HG03432 (cell line): ENCODE data around the gene ASB2.
A peak's percentile ranks its signal among the peaks of the same experiment; 100 is the strongest.

Experiments
- ATAC-seq: cut with Tn5 transposase; IDR thresholded peaks from one replicate; pipeline ENCODE4 v1.9.1; 2021; ENCODE audit warnings: mild to moderate bottlenecking, moderate library complexity; ENCODE audit not compliant: unreplicated experiment

Gene ASB2

GRCh38 chr14:94001501-94002396, 25.4 kb upstream of the ASB2 start:
- peak; percentile 65 for ATAC-seq

DNA sequence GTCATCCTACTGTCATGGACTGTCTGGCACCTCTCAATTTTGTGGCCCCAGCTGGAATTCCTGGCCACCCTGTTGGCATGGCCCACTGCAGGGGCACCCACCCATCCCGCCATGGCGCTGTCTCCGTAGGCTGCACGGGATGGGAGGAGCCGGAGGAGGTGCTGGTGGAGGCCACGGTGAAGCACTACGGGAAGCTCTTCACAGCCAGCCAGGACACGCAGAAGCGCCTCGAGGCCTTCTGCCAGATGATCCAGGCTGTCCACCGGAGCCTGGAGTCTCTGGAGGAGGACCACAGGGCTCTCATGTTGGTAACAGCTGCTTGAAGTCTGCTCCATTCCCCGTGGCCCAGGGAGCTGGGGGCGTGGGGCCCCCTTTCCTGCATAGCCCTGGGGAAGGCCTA, 24.6 kb upstream of the ASB2 start:
- no peak for ATAC-seq

DNA sequence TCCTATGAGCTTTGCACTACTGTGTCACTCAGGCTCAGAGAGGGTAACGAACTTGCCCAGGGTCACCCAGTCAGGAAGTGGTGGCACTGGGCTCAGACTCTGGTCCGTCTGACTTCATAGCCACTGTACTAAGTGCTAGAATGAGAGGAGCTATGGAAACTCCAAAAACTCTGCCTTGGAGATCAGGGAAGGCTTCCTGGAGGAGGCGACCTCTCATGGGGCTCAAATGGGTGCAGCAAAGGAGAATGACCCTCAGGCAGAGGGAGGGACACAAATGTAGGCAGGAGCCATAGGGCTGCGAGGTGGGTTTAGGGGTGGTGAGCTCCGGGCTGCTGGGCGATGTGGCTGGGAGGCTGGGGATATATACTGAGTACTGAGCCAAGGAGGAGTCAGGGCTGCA, 23.9 kb upstream of the ASB2 start:
- no peak for ATAC-seq

- no peak for ATAC-seq
Measured at GRCh38 chr14:93999573-93999972, 23.2 kb upstream of the ASB2 start.

- no peak for ATAC-seq
Measured at GRCh38 chr14:93998871-93999403, 22.6 kb upstream of the ASB2 start.

- no peak for ATAC-seq
Measured at GRCh38 chr14:93997916-93998870, 21.8 kb upstream of the ASB2 start.

DNA sequence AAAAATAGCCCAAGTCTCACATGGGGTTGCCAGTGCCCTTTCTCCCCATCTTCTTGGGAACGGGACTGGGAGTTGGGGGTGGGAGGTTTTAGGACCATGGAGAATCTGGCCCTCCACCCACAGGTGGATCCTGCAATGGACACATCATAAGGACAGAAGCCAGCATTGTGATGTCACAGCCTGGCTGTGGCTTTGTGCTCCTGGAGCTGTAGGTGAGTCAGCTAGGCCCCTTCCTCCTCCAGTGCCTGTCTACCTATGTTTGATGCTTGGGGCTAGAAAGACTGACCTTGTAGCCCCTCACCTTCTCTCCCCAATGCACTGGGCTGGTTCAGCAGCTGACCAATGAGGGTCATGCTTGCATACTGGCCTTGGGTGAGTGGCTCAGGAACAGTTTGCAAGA, 20.7 kb upstream of the ASB2 start, which contains the start of gene CCDC197:
TSS of gene CCDC197 (plus strand) at position 220 of the 400 bp plus-strand sequence. CDS start 831 bp downstream, outside the sequence.
- no peak for ATAC-seq

DNA sequence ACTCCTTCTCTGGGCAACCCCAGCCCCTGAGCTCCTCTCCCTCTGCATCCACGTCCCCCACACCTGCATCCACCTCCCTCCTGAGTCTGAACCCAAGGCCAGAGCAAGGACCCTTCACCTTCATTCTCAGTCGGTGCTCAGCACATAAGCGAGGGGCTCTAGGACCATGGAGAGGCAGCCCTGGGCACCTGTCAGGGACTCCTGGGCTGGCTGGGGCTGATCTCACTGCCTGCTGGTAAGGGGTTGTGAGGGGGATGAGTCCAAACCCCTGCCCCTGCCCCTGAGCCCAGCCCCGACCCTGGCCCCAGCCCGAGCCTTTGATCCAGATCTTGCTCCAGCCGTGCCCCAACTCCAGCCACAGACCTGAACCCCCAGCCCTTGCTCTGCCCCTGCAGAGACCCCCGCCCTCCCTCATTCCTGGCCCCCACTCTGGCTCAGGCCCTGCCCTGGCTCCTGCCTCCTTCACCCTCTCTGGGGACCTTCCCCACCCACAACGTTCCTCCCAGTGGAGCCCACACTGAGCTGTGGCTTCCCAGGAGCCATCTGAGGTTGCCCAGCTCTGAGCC, 19.8 kb upstream of the ASB2 start:
- no peak for ATAC-seq

DNA sequence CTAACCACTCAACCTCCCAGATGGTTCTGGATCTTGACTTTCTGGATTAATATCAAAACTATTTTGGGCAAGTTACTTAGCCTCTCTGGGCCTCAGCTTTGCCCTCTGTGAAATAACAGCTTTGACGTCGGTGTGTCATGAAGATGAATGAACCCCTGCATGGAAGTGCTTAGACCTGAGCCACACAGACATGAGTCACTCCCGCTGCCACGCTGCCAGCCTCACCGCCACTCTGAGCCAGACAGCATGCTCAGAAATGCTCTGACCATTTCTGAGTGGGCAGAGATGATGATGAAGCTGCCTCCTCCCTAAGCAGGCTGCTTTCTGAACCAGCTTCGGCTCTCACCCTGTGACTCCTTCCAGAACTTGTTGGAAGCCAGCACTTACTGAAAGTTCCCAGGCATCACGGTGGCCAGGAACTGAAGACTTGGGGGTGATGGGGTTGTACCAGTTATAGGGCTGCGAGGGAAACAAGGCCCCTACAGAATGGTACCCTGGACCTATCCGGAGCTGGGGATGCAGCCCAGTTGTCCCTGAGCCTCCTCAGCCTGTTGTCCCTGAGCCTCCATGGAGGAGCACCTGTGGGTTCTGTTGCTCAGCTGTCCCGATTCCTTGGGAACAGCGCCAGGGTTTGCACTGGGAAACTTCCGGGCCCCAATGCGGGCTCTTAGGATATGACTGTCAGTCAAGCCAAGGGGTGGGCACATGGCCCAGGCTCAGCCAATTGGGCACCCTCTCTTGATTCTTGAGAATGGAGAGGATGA, 18.7 kb upstream of the ASB2 start:
- no peak for ATAC-seq

DNA sequence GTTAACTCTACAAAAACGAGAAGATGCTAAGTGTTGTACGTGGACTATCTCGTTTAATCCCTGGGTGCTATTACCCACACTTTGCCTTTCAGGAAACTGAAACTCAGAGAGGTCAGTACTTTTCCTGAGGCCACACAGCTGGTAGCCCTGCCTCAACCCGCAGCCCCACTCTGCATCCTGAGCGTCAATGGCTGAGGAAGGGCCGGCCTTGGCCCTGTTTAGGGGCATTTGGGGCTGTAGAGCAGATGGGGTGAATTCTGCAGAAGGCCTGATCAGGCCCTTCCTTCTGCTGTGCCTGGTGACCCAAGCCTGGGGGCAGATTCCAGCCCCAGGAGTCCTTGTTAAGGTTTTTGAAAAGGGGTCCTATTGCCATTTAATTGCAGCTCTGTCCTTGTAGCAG, 17.0 kb upstream of the ASB2 start:
- no peak for ATAC-seq

DNA sequence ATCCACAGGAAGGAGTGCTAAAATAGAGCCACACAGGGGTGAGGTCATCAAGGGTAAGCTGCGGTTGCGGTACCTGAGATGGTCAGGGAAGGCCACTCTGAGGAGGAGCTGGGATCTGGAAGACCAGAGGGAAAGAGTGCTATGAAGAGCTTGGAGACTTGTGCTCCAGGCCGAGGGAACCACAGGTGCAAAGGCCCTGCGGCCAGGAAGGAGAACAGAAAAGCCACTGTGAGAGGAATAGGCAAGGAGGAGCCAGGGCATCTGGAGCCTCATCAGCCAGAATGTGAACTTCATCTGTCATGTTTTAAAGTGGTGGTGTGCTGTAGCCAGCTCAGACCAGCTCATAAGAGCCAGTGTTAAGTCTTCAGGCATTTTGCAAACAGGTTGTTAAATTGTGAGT, 15.3 kb upstream of the ASB2 start:
- ATAC-seq, result no peak

DNA sequence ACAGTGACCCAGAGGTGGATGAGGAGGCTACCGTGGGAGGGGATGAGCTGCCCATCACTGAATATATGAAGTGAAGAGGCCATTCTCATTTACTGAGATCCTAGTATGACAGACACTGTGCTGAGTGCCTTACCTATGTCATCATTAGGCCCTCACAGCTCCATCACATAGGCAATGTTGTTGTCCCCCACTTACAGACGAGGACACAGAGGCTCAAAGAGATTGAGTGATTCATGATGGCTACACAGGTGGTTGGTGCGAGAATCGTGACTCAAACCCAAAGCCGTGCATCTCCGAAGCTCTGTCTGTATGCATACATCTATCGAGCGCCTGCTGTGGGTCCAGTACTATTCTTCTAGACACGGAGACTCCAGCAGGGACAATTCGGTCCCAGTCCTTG, 14.8 kb upstream of the ASB2 start:
- ATAC-seq, result no peak

DNA sequence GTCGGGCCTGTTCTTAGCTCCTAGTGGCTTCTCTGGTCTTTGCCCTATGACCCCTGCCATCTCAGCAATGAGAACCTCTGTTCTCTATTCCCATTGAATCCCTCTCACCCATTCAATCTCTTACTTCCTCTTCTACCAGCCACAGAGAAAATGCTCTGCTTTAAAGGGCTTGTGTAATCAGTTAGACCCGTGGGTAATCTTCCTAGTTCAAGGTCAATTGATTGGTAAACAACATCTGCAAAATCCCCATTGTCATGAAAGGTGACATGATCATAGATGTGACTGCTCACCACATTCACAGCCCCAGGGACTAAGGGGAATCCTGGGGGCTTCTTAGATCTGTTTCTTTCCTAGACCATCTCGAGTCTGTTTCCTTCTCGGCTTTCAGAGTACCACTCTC, 13.6 kb upstream of the ASB2 start:
- peak; percentile 61 for ATAC-seq

DNA sequence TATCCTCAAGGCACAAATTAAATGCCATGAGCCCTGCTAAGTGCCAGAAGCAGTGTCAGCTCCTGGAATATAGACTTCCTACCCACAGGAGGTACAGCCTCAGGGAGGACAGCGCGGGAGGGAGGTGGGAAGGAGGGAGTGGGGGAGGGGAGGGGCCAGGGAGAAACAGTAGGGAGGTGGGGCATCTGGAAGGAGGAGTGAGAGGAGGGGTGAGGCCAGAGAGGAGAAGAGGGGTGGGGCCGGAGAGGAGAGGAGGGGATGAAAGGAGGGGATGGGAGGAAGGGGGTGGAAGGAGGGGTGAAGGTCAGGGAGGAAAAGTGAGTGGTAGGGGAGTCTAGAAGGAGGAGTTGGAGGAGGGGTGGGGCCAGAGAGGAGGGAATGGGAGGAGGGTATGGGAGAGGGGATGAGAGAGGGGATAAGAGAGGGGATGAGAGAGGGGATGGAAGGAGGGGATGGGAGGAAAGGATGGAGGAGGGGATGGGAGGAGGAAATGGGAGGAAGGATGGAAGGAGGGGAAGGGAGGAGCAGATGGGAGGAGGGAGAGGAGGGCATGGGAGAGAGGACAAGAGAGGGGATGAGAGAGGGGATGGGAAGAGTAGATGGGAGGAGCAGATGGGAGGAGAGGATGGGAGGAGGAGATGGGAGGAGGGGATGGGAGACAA, 11.6 kb upstream of the ASB2 start:
- ATAC-seq, result no peak

DNA sequence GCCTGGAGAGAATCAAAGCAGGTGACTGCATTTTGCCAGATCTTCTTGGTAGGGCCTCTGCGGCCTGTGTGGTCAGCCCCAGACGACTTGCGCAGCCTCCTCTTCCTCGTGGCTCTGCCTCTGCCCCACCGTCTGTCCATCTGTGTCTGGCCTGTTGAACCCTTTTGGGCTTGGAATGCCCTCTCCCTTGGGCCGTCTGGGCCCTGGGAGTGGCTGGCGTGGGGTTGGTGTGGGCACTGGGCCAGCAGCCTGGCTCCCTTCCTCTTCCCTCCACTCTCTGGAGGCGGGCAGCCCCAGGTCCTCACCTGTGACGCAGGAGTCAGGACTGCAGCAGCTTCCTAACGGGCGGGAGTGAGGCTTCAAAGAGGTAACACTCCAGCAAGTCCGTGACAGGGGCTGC, 11.0 kb upstream of the ASB2 start:
- ATAC-seq, result no peak

- ATAC-seq, result no peak
Measured at GRCh38 chr14:93986955-93987354, 10.6 kb upstream of the ASB2 start.

- no peak for ATAC-seq
Measured at GRCh38 chr14:93984987-93985410, 8.6 kb upstream of the ASB2 start.

GRCh38 chr14:93984070-93984469, 7.7 kb upstream of the ASB2 start:
- no peak for ATAC-seq

- ATAC-seq, result no peak
Measured at GRCh38 chr14:93982230-93983007, 6.0 kb upstream of the ASB2 start.
